K562 (cell line): ENCODE data around the gene DEDD2. TPM values are rescaled to one million over a fixed set of nuclear protein-coding genes. Genes with fewer than 3 reads are reported as not detected.

Experiments used
- ATAC-seq: fragments of 200-7000 bp; cut with Tn5 transposase; 3 replicates; pipeline ENCODE4 v1.9.1; 2020; ENCODE audit warnings: moderate library complexity
- BruUV-seq: library from RNA; stranded (reverse); fragments of 400-500 nt; replicated peaks from 2 replicates; lab custom pipeline; 2021; lab: Mats Ljungman, UMichigan
- CTCF ChIA-PET: fragments of 300-600 bp; formaldehyde crosslinking; extraction: SDS; loops from one replicate; lab custom pipeline; 2021; ENCODE audit warnings: low intra/inter-chr PET ratio; lab: Yijun Ruan, JAX
- POLR2A ChIA-PET: fragments of 300-600, 350-650 bp; sonication (Branson Sonifier 250); formaldehyde crosslinking; extraction: SDS; loops from one replicate; lab custom pipeline; 2021; ENCODE audit warnings: antibody characterized with exemption, inconsistent platforms; lab: Yijun Ruan, JAX
- DNase-seq, 4 experiments: peaks; one replicate each; pipeline versions ENCODE4 v3.0.0 to v3.0.0-alpha.2; 2011 to 2018; ENCODE audit warnings: low spot score in 3 of 4, mixed read lengths in 3 of 4; ENCODE audit errors: extremely low read depth in 1 of 4
- FAIRE-seq: peaks from 2 replicates; lab custom pipeline; 2011; peaks lifted over from hg19 to GRCh38; lab: Jason Lieb, UNC
- H2AFZ ChIP-seq: 2 replicates; pipeline ENCODE4 v1.6.0; 2011; ENCODE audit warnings: low read depth, low read length, control low read depth, inconsistent platforms
- H3K27ac ChIP-seq: fragments of 200-600 bp; 3 replicates; pipeline ENCODE4 v1.8.0; 2011; ENCODE audit warnings: low read depth, mild to moderate bottlenecking, control low read depth, inconsistent platforms, low read length, moderate library complexity, mixed read lengths; ENCODE audit errors: extremely low read depth
- H3K27me3 ChIP-seq, 2 experiments: fragments of 300-600 bp in 1 of 2; 2 replicates in 1 of 2; 3 replicates in 1 of 2; pipeline versions ENCODE4 v1.6.0 to v1.8.0; 2011; ENCODE audit warnings: inconsistent platforms in 2 of 2, low read length in 2 of 2, mild to moderate bottlenecking in 1 of 2, mixed read lengths in 1 of 2, moderate library complexity in 1 of 2; ENCODE audit not compliant: control insufficient read depth in 2 of 2, insufficient read depth in 2 of 2
- H3K36me3 ChIP-seq: fragments of 300-600 bp; 3 replicates; pipeline ENCODE4 v1.8.0; 2011; ENCODE audit warnings: mild to moderate bottlenecking, low read length, inconsistent platforms; ENCODE audit not compliant: control insufficient read depth, insufficient read depth
- H3K4me1 ChIP-seq, 2 experiments: fragments of 200-600 bp in 1 of 2; replicated peaks in 1 of 2; 2 replicates in 1 of 2; 3 replicates in 1 of 2; pipeline versions ENCODE4 v1.5.1 to v1.8.0; 2011; ENCODE audit warnings: inconsistent platforms in 2 of 2, low read length in 2 of 2, mild to moderate bottlenecking in 1 of 2, mixed read lengths in 1 of 2, moderate library complexity in 1 of 2; ENCODE audit not compliant: control insufficient read depth in 2 of 2, insufficient read depth in 2 of 2
- H3K4me2 ChIP-seq: 2 replicates; pipeline ENCODE4 v1.6.1; 2011; ENCODE audit warnings: low read length, control low read depth, inconsistent platforms, mixed read lengths; ENCODE audit not compliant: insufficient read depth
- H3K4me3 ChIP-seq: fragments of 200-600 bp; sonication (generic), shearing (Covaris generic); 2 replicates; pipeline ENCODE4 v1.5.1; 2016; ENCODE audit warnings: control low read depth, inconsistent platforms
- H3K79me2 ChIP-seq: fragments of 200-600 bp; 3 replicates; pipeline ENCODE4 v1.8.0; 2011; ENCODE audit warnings: low read length, inconsistent platforms; ENCODE audit not compliant: control insufficient read depth, insufficient read depth
- H3K9ac ChIP-seq, 2 experiments: 2 replicates each; pipeline versions ENCODE4 v1.6.0 to v1.6.1; 2011; ENCODE audit warnings: low read depth in 2 of 2, low read length in 2 of 2, control low read depth in 1 of 2, inconsistent platforms in 1 of 2, mild to moderate bottlenecking in 1 of 2, mixed read lengths in 1 of 2; ENCODE audit not compliant: insufficient read depth in 1 of 2
- H3K9me1 ChIP-seq: one replicate; pipeline ENCODE4 v1.6.0; 2011; ENCODE audit warnings: inconsistent platforms, mild to moderate bottlenecking, low read length, moderate library complexity; ENCODE audit not compliant: control insufficient read depth, insufficient read depth
- H3K9me3 ChIP-seq: replicated peaks from 2 replicates; pipeline ENCODE4 v1.5.1; 2011; ENCODE audit warnings: low read depth, low read length, inconsistent platforms; ENCODE audit not compliant: control insufficient read depth, insufficient read depth
- H4K20me1 ChIP-seq: replicated peaks from 2 replicates; pipeline ENCODE4 v1.6.1; 2011; ENCODE audit warnings: low read length, inconsistent platforms, mixed read lengths; ENCODE audit not compliant: control insufficient read depth, insufficient read depth
- FOXK1 ChIP-seq: sonication (generic); formaldehyde crosslinking; IDR thresholded peaks from 2 replicates; pipeline ENCODE4 v1.8.0; 2022; ENCODE audit warnings: missing genetic modification reagents, mild to moderate bottlenecking, borderline replicate concordance
- FUS ChIP-seq: fragments of 200-400 bp; formaldehyde crosslinking; optimal IDR thresholded peaks from 2 replicates; pipeline ENCODE3; 2017; ENCODE audit warnings: low read depth, low read length
- GTF2B ChIP-seq: IDR thresholded peaks from 2 replicates; pipeline ENCODE4 v1.6.1; 2011; ENCODE audit not compliant: insufficient read length; ENCODE audit errors: extremely low read depth
- KAT7 ChIP-seq: sonication (generic); formaldehyde crosslinking; IDR thresholded peaks from 2 replicates; pipeline ENCODE4 v1.8.0; 2022; ENCODE audit warnings: missing genetic modification reagents, mild to moderate bottlenecking, borderline replicate concordance
- MAFK ChIP-seq: IDR thresholded peaks from 2 replicates; pipeline ENCODE4 v1.6.1; 2011; ENCODE audit warnings: low read length, improper control_type of control experiment
- MBD1 ChIP-seq: fragments of 250-450 bp; sonication (Bioruptor Pico); IDR thresholded peaks from 2 replicates; pipeline ENCODE4 v1.8.0; 2022; ENCODE audit warnings: inconsistent platforms
- NR2C1 ChIP-seq, 2 experiments: fragments of 450-650 bp; IDR thresholded peaks; 2 replicates each; pipeline ENCODE4 v1.6.1; 2017; ENCODE audit warnings: mild to moderate bottlenecking in 2 of 2, antibody characterized with exemption in 1 of 2, inconsistent platforms in 1 of 2, missing compliant biosample characterization in 1 of 2, missing genetic modification characterization in 1 of 2
- POLR2AphosphoS2 ChIP-seq: IDR thresholded peaks from 2 replicates; pipeline ENCODE4 v1.6.1; 2012; ENCODE audit warnings: low read length, improper control_type of control experiment
- RBM34 ChIP-seq: fragments of 200-400 bp; formaldehyde crosslinking; IDR thresholded peaks from 2 replicates; pipeline ENCODE4 v1.6.1; 2018; ENCODE audit warnings: low read length, borderline replicate concordance; ENCODE audit not compliant: insufficient read depth
- U2AF1 ChIP-seq: fragments of 200-400 bp; formaldehyde crosslinking; optimal IDR thresholded peaks from 2 replicates; pipeline ENCODE3; 2017; ENCODE audit warnings: mild to moderate bottlenecking, low read depth, low read length, moderate library complexity
- WGBS: fragments of 100-300 bp; shearing (Covaris generic); methylation state at CpG from one replicate; pipeline ENCODE4 v1.1.6; 2016; ENCODE audit warnings: low coverage, mixed read lengths; ENCODE audit not compliant: insufficient coverage; ENCODE audit errors: missing lambda C conversion rate; 5-methylcytosine and 5-hydroxymethylcytosine counted together
- in situ Hi-C: fragments of 300-500 bp; cut with MboI; formaldehyde crosslinking; loops from 4 replicates; pipeline ENCODE4 v1.15.0; 2018; ENCODE audit warnings: inconsistent platforms, mixed read lengths
- intact Hi-C: fragments of 100-400 bp; cut with micrococcal nuclease; formaldehyde crosslinking; loops from 2 replicates; pipeline ENCODE4 v1.14.2; 2022
- polyA plus RNA-seq, 8 experiments: library from polyadenylated mRNA; depleted of rRNA in 4 of 8; stranded (reverse) in 5 of 8; unstranded in 3 of 8; fragments of >200 nt; fragmentation: Nextera tagmentation in 2 of 8; fragmentation: Illumina TruSeq in 1 of 8; extraction: Ambion mirVana in 2 of 8; extraction: Trizol in 1 of 8; gene quantifications; 2 replicates each; pipeline versions ENCODE4 v1.2.1 to v1.2.3, GENCODE V29; 2011 to 2014; ENCODE audit warnings: inconsistent platforms in 1 of 8, missing spikeins in 1 of 8
- total RNA-seq, 7 experiments: library from RNA; depleted of rRNA in 6 of 7; stranded (reverse); fragments of >200 nt in 6 of 7; fragmentation: Illumina TruSeq in 2 of 7; extraction: Trizol in 2 of 7; gene quantifications; 2 replicates each; pipeline versions ENCODE4 v1.2.1 to v1.2.3, GENCODE V29; 2011 to 2021; ENCODE audit warnings: low replicate concordance in 1 of 7
- TF ChIP-seq, protein P1 (sequence below): sonication (generic); formaldehyde crosslinking; IDR thresholded peaks from 2 replicates; pipeline ENCODE4 v1.8.0; 2022; ENCODE audit warnings: missing genetic modification reagents, mild to moderate bottlenecking, moderate library complexity, borderline replicate concordance

Gene DEDD2
- total and polyA plus RNA-seq, 9 of the 15 experiments (the other 6 are each of a cell fraction or from before 2014, with no cell fraction given): 4.3 to 43.0 (median 29.2) TPM

GRCh38 chr19:42233678-42234292 is 16.3 kb upstream of the DEDD2 start:
- ChIA-PET CTCF (no interaction called here), POLR2A (interaction anchor here (0.6 to 11.7 kb wide), 7 partner anchors 6 to 101 kb away, joined by 3 to 116 read pairs (median 5); partner anchors contain the start of genes GSK3A and ZNF526)
- Histone ChIP-seq H3K27ac (no peak overlapping the region; the same call in 2 of the 3 replicates), H3K79me2 (peaks cover 21% of the 10 kb centered on the region), H2AFZ (no peak overlapping the region), H3K9me1 (peaks cover 3% of the 10 kb centered on the region), H3K4me2 (no peak overlapping the region), H4K20me1 (peaks cover 26% of the 10 kb centered on the region), H3K9me3 (no peaks in the 10 kb centered on the region), H3K4me1 (peaks cover 15 to 19% of the 10 kb centered on the region in 2 experiments), H3K4me3 (no peak overlapping the region), H3K36me3 (peaks cover 89% of the 10 kb centered on the region), H3K9ac (no peak overlapping the region), H3K27me3 (no peaks in the 10 kb centered on the region)
- ATAC-seq: no peak
- 90% methylated on average over 6 of the region's 6 CpGs for WGBS
- in situ Hi-C loops (no loop called here), intact Hi-C loops (no loop called here)
- peak; percentile 52; the same call in 1 of the 2 replicates for TF ChIP-seq POLR2AphosphoS2
- TF ChIP-seq RBM34: no peak
- TF ChIP-seq FOXK1 (CRISPR knock-in tag): no peak
- DNase-seq: no peak
- BruUV-seq: no TSS peak
- no peak for FAIRE-seq

- intact Hi-C loops: no loop called here
- H4K20me1 ChIP-seq: peaks cover 28% of the 10 kb centered on the region
- H3K4me2 ChIP-seq: no peak overlapping the region
- ChIA-PET CTCF (no interaction called here), POLR2A (interaction anchor here (0.8 to 2.3 kb wide), 3 partner anchors 9 to 18 kb away, joined by 3 to 23 read pairs (median 6); partner anchors contain the start of gene GSK3A)
- DNase-seq: peak in 3 of 4 experiments; percentile 35 to 60 (median 59)
- no peaks in the 10 kb centered on the region for H3K27me3 ChIP-seq
- in situ Hi-C loops: no loop called here
- WGBS: 76% methylated on average over 6 of the region's 7 CpGs
- ATAC-seq: no peak
- H3K9me1 ChIP-seq: peaks cover 3% of the 10 kb centered on the region
- no peak overlapping the region for H2AFZ ChIP-seq
- peaks cover 93% of the 10 kb centered on the region for H3K36me3 ChIP-seq
- BruUV-seq: no TSS peak
- peaks cover 26% of the 10 kb centered on the region for H3K79me2 ChIP-seq
- H3K9ac ChIP-seq: no peak overlapping the region
- no peak for FAIRE-seq
- H3K4me3 ChIP-seq: no peak overlapping the region
- peaks cover 21 to 23% of the 10 kb centered on the region in 2 experiments for H3K4me1 ChIP-seq
- H3K27ac ChIP-seq: no peak overlapping the region; the same call in 2 of the 3 replicates
- no peaks in the 10 kb centered on the region for H3K9me3 ChIP-seq
- TF ChIP-seq MBD1 (no peak), FUS (no peak), KAT7 (CRISPR knock-in tag) (no peak), U2AF1 (no peak), MAFK (no peak), GTF2B (no peak), NR2C1 (IDR thresholded peaks at IDR 0.05) (no peak), NR2C1 (tag; IDR thresholded peaks at IDR 0.05) (no peak)
- TF ChIP-seq, protein P1, sequence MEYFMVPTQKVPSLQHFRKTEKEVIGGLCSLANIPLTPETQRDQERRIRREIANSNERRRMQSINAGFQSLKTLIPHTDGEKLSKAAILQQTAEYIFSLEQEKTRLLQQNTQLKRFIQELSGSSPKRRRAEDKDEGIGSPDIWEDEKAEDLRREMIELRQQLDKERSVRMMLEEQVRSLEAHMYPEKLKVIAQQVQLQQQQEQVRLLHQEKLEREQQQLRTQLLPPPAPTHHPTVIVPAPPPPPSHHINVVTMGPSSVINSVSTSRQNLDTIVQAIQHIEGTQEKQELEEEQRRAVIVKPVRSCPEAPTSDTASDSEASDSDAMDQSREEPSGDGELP (CRISPR knock-in tag): peak; percentile 30; the same call in 1 of the 2 replicates
These were observed 15.6 kb upstream of the DEDD2 start for GRCh38 chr19:42233106-42233505.
